GM12891 (cell line): ENCODE measurements around the gene PLEKHH1.

Experiments used
- PAX5 ChIP-seq: IDR thresholded peaks from 2 replicates; pipeline ENCODE4 v1.6.1; 2011; ENCODE audit warnings: low read length, moderate library complexity, mild to moderate bottlenecking; ENCODE audit not compliant: insufficient read depth, severe bottlenecking
- POLR2A ChIP-seq: IDR thresholded peaks from 2 replicates; pipeline ENCODE4 v1.6.1; 2011; ENCODE audit warnings: low read depth, low read length, control low read depth
- POLR2AphosphoS5 ChIP-seq: IDR thresholded peaks from 2 replicates; pipeline ENCODE4 v1.6.1; 2011; ENCODE audit warnings: low read depth, low read length, control low read depth
- TAF1 ChIP-seq: IDR thresholded peaks from 2 replicates; pipeline ENCODE4 v1.6.1; 2011; ENCODE audit warnings: low read depth, low read length, control low read depth

- TF ChIP-seq POLR2A (no peak), TAF1 (no peak), POLR2AphosphoS5 (no peak), PAX5 (no peak)
Observed at GRCh38 chr14:67580336-67581171, 47.5 kb downstream of the PLEKHH1 start.
